B cell (primary cell): ENCODE measurements around the gene STX4. TPM values are rescaled to one million over a fixed set of nuclear protein-coding genes. Genes with fewer than 3 reads are reported as not detected.
A peak's percentile ranks its signal among the peaks of the same experiment; 100 is the strongest.

Source experiments
- ATAC-seq: fragments of 200-7000 bp; cut with Tn5 transposase; one replicate; pipeline ENCODE4 v1.10.0; 2021; ENCODE audit warnings: low read depth, mild to moderate bottlenecking, moderate number of reproducible peaks, moderate library complexity
- CTCF ChIA-PET: fragments of 350-600 bp; sonication (Branson Sonifier 250); formaldehyde crosslinking; loops from one replicate; lab custom pipeline; 2021; ENCODE audit warnings: antibody characterized with exemption, inconsistent platforms; lab: Charles Lee
- POLR2A ChIA-PET: fragments of 350-600 bp; sonication (Branson Sonifier 250); formaldehyde crosslinking; loops from one replicate; lab custom pipeline; 2021; ENCODE audit warnings: antibody characterized with exemption; lab: Charles Lee
- DNase-seq: peaks from one replicate; pipeline ENCODE4 v3.0.0; 2013
- H2AFZ ChIP-seq: 2 replicates; pipeline ENCODE4 v1.6.1; 2012; ENCODE audit warnings: mild to moderate bottlenecking, low read depth, low read length; ENCODE audit not compliant: insufficient read depth, poor library complexity, severe bottlenecking
- H3K27ac ChIP-seq, 2 donors: 1 replicate in 1 of 2; 2 replicates in 1 of 2; pipeline ENCODE4 v1.5.1; 2012 to 2013; ENCODE audit warnings: low read length in 2 of 2, mild to moderate bottlenecking in 2 of 2, moderate library complexity in 1 of 2
- H3K27me3 ChIP-seq, 4 experiments: fragments of 200-600 bp in 1 of 4; sonication (generic) in 1 of 4; replicated peaks in 1 of 4; 1 replicate in 2 of 4; 2 replicates in 2 of 4; pipeline versions ENCODE4 v1.6.1 to v1.7.0; 2013 to 2016; ENCODE audit warnings: low read length in 3 of 4, mild to moderate bottlenecking in 2 of 4, mixed read lengths in 1 of 4, moderate library complexity in 1 of 4; ENCODE audit not compliant: insufficient read depth in 4 of 4, control insufficient read depth in 3 of 4; ENCODE audit errors: control extremely low read depth in 1 of 4
- H3K36me3 ChIP-seq, 2 experiments: replicated peaks in 1 of 2; 1 replicate in 1 of 2; 2 replicates in 1 of 2; pipeline versions ENCODE4 v1.6.1 to v1.7.1; 2013; ENCODE audit warnings: low read length in 1 of 2; ENCODE audit not compliant: insufficient read depth in 2 of 2, control insufficient read depth in 1 of 2; ENCODE audit errors: control extremely low read depth in 1 of 2, extremely low read depth in 1 of 2
- H3K4me1 ChIP-seq, 2 donors: fragments of 200-600 bp in 1 of 2; sonication (generic) in 1 of 2; 1 replicate in 1 of 2; 2 replicates in 1 of 2; pipeline versions ENCODE4 v1.5.1 to v1.6.1; 2013 to 2017; ENCODE audit warnings: low read length in 2 of 2; ENCODE audit not compliant: control insufficient read depth in 2 of 2, insufficient read depth in 2 of 2
- H3K4me2 ChIP-seq: replicated peaks from 2 replicates; pipeline ENCODE3; 2012; ENCODE audit warnings: mild to moderate bottlenecking, low read depth, low read length; ENCODE audit not compliant: poor library complexity, severe bottlenecking
- H3K4me3 ChIP-seq, 5 experiments: fragments of 200-600 bp in 1 of 5; sonication (generic) in 1 of 5; 1 replicate in 3 of 5; 2 replicates in 2 of 5; pipeline versions ENCODE4 v1.5.1 to v1.7.0; 2011 to 2016; ENCODE audit warnings: low read length in 4 of 5, mild to moderate bottlenecking in 4 of 5, low read depth in 2 of 5, control low read depth in 1 of 5, moderate library complexity in 1 of 5; ENCODE audit not compliant: insufficient read depth in 1 of 5; ENCODE audit errors: control extremely low read depth in 1 of 5, extremely low read depth in 1 of 5
- H3K79me2 ChIP-seq: fragments of 200-600 bp; sonication (generic); one replicate; pipeline ENCODE4 v1.6.0; 2016; ENCODE audit warnings: low read length; ENCODE audit not compliant: control insufficient read depth, insufficient read depth
- H3K9ac ChIP-seq: fragments of 200-600 bp; sonication (generic); 2 replicates; pipeline ENCODE4 v1.6.1; 2017; ENCODE audit warnings: mild to moderate bottlenecking, low read length, moderate library complexity
- H3K9me3 ChIP-seq, 3 donors: one replicate each; pipeline versions ENCODE4 v1.6.1 to v1.7.1; 2013; ENCODE audit warnings: low read length in 2 of 3; ENCODE audit not compliant: control insufficient read depth in 2 of 3, insufficient read depth in 1 of 3; ENCODE audit errors: control extremely low read depth in 1 of 3
- H4K20me1 ChIP-seq: 2 replicates; pipeline ENCODE4 v1.6.0; 2012; ENCODE audit warnings: mild to moderate bottlenecking, low read length; ENCODE audit not compliant: insufficient read depth, control insufficient read depth, poor library complexity, severe bottlenecking
- H3K27ac Mint-ChIP-seq: one replicate; pipeline ENCODE4 v1.8.0; 2021; ENCODE audit warnings: mixed read lengths
- H3K27me3 Mint-ChIP-seq: one replicate; pipeline ENCODE4 v1.8.0; 2021; ENCODE audit warnings: mixed read lengths
- H3K4me1 Mint-ChIP-seq: one replicate; pipeline ENCODE4 v1.8.0; 2021; ENCODE audit warnings: mixed read lengths
- H3K4me3 Mint-ChIP-seq: one replicate; pipeline ENCODE4 v1.8.0; 2021; ENCODE audit warnings: mixed read lengths
- H3K9me3 Mint-ChIP-seq: one replicate; pipeline ENCODE4 v1.8.0; 2022; ENCODE audit warnings: mixed read lengths; ENCODE audit not compliant: insufficient read depth
- CTCF ChIP-seq: fragments of 200-600 bp; IDR thresholded peaks from one replicate; pipeline ENCODE4 v1.8.0; 2022; ENCODE audit warnings: antibody characterized with exemption, mild to moderate bottlenecking
- EZH2 ChIP-seq: IDR thresholded peaks from 2 replicates; pipeline ENCODE4 v1.6.1; 2012; ENCODE audit warnings: borderline replicate concordance, low read depth, mild to moderate bottlenecking, moderate library complexity, low read length; ENCODE audit not compliant: insufficient read depth, poor library complexity, severe bottlenecking
- WGBS: methylation state at CpG from one replicate; pipeline ENCODE4 v1.1.5; 2013; ENCODE audit warnings: missing lambda C conversion rate; ENCODE audit not compliant: insufficient coverage; 5-methylcytosine and 5-hydroxymethylcytosine counted together
- intact Hi-C: fragments of 100-400 bp; cut with micrococcal nuclease; formaldehyde crosslinking; loops from one replicate; pipeline ENCODE4 v1.10.0; 2022
- polyA plus RNA-seq: library from polyadenylated mRNA; depleted of rRNA; stranded (reverse); fragments of >200 nt; gene quantifications from 2 replicates; pipeline ENCODE4 v1.2.3, GENCODE V29; 2012
- total RNA-seq, 2 donors: library from RNA; stranded (reverse); fragments of 120-200 nt in 1 of 2; gene quantifications; 1 replicate in 1 of 2; 2 replicates in 1 of 2; pipeline versions ENCODE4 v1.2.3 to v1.2.4, GENCODE V29; 2013 to 2022

The STX4 gene
- total and polyA plus RNA-seq, 2 donors (not counting 1 experiment from before 2014, with no cell fraction given), result 120 to 133 TPM

- WGBS, result 72% methylated on average over 8 of the region's 11 CpGs
- intact Hi-C loops, result no loop called here
- peak overlapping the region; percentile 88 for H3K4me2 ChIP-seq
- H3K27me3 ChIP-seq, result peaks cover 0 to 7% (median 0%) of the 10 kb centered on the region in 4 experiments
- peak overlapping the region; percentile 83 for H3K27ac Mint-ChIP-seq
- TF ChIP-seq EZH2 (no peak), CTCF (no peak)
- H3K9ac ChIP-seq, result no peak overlapping the region
- ChIA-PET POLR2A (interaction anchor here (0.7 to 1.6 kb wide), 2 partner anchors 9 to 147 kb away, joined by 6 to 7 read pairs; no protein-coding TSS in a partner anchor), CTCF (interaction anchor here (1.8 kb wide), 1 partner anchor 146 kb away, joined by 6 read pairs; no protein-coding TSS in a partner anchor)
- peaks cover 0 to 5% (median 0%) of the 10 kb centered on the region in 3 donors for H3K9me3 ChIP-seq
- no peaks in the 10 kb centered on the region for H3K9me3 Mint-ChIP-seq
- H3K4me1 Mint-ChIP-seq, result peaks cover 9% of the 10 kb centered on the region
- ATAC-seq, result no peak
- H3K79me2 ChIP-seq, result no peaks in the 10 kb centered on the region
- peaks cover 9 to 13% of the 10 kb centered on the region in 2 donors for H3K4me1 ChIP-seq
- no peak overlapping the region for H3K27ac ChIP-seq
- H2AFZ ChIP-seq, result peak overlapping the region; percentile 96
- peak overlapping the region; percentile 86 for H3K4me3 Mint-ChIP-seq
- no peak for DNase-seq
- no peaks in the 10 kb centered on the region for H4K20me1 ChIP-seq
- H3K4me3 ChIP-seq, result peak overlapping the region in 2 of 5 experiments; percentile 61 to 72
- no peaks in the 10 kb centered on the region for H3K36me3 ChIP-seq
- no peaks in the 10 kb centered on the region for H3K27me3 Mint-ChIP-seq
Measured at GRCh38 chr16:30995927-30996323, 37.4 kb upstream of the STX4 start.

- no peaks in the 10 kb centered on the region for H3K27me3 Mint-ChIP-seq
- intact Hi-C loops, result no loop called here
- Histone ChIP-seq H3K9ac (peak overlapping the region; percentile 72), H3K27me3 (peaks cover 0 to 7% (median 0%) of the 10 kb centered on the region in 4 experiments), H3K36me3 (no peaks in the 10 kb centered on the region), H3K4me2 (peak overlapping the region; percentile 88), H4K20me1 (no peaks in the 10 kb centered on the region), H3K4me3 (peak overlapping the region in 4 of 5 experiments; percentile 54 to 72 (median 66)), H3K4me1 (peaks cover 9 to 13% of the 10 kb centered on the region in 2 donors), H3K27ac (peak overlapping the region; percentile 29 to 62), H3K79me2 (no peaks in the 10 kb centered on the region), H2AFZ (peak overlapping the region; percentile 96), H3K9me3 (peaks cover 0 to 5% (median 0%) of the 10 kb centered on the region in 3 donors)
- H3K9me3 Mint-ChIP-seq, result no peaks in the 10 kb centered on the region
- TF ChIP-seq CTCF (no peak), EZH2 (no peak)
- H3K4me3 Mint-ChIP-seq, result peak overlapping the region; percentile 91
- ChIA-PET POLR2A (interaction anchor here (0.7 to 1.6 kb wide), 3 partner anchors 9 to 183 kb away, joined by 6 to 7 read pairs (median 6); partner anchors contain the start of gene FUS), CTCF (interaction anchor here (1.0 to 1.8 kb wide), 3 partner anchors 11 to 146 kb away, joined by 3 to 6 read pairs (median 4); partner anchors contain the start of gene ZNF668)
- H3K4me1 Mint-ChIP-seq, result peaks cover 9% of the 10 kb centered on the region
- DNase-seq (peak; percentile 26), ATAC-seq (peak; percentile 2)
- WGBS, result 36% methylated on average over 14 of the region's 23 CpGs
- peak overlapping the region; percentile 92 for H3K27ac Mint-ChIP-seq
Measured at GRCh38 chr16:30996324-30996984, 36.9 kb upstream of the STX4 start.
